K562 (cell line): ENCODE measurements around the gene DAPK1. TPM values are rescaled to one million over a fixed set of nuclear protein-coding genes. Genes with fewer than 3 reads are reported as not detected.

ENCODE experiments used
- ATAC-seq: fragments of 200-7000 bp; cut with Tn5 transposase; 3 replicates; pipeline ENCODE4 v1.9.1; 2020; ENCODE audit warnings: moderate library complexity
- BruUV-seq: library from RNA; stranded (reverse); fragments of 400-500 nt; replicated peaks from 2 replicates; lab custom pipeline; 2021; lab: Mats Ljungman, UMichigan
- CTCF ChIA-PET: fragments of 300-600 bp; formaldehyde crosslinking; extraction: SDS; loops from one replicate; lab custom pipeline; 2021; ENCODE audit warnings: low intra/inter-chr PET ratio; lab: Yijun Ruan, JAX
- POLR2A ChIA-PET: fragments of 300-600, 350-650 bp; sonication (Branson Sonifier 250); formaldehyde crosslinking; extraction: SDS; loops from one replicate; lab custom pipeline; 2021; ENCODE audit warnings: antibody characterized with exemption, inconsistent platforms; lab: Yijun Ruan, JAX
- DNase-seq, 4 experiments: peaks; one replicate each; pipeline versions ENCODE4 v3.0.0 to v3.0.0-alpha.2; 2011 to 2018; ENCODE audit warnings: low spot score in 3 of 4, mixed read lengths in 3 of 4; ENCODE audit errors: extremely low read depth in 1 of 4
- FAIRE-seq: peaks from 2 replicates; lab custom pipeline; 2011; peaks lifted over from hg19 to GRCh38; lab: Jason Lieb, UNC
- H2AFZ ChIP-seq: 2 replicates; pipeline ENCODE4 v1.6.0; 2011; ENCODE audit warnings: low read depth, low read length, control low read depth, inconsistent platforms
- H3K27ac ChIP-seq: fragments of 200-600 bp; 3 replicates; pipeline ENCODE4 v1.8.0; 2011; ENCODE audit warnings: low read depth, mild to moderate bottlenecking, control low read depth, inconsistent platforms, low read length, moderate library complexity, mixed read lengths; ENCODE audit errors: extremely low read depth
- H3K27me3 ChIP-seq, 2 experiments: fragments of 300-600 bp in 1 of 2; 2 replicates in 1 of 2; 3 replicates in 1 of 2; pipeline versions ENCODE4 v1.6.0 to v1.8.0; 2011; ENCODE audit warnings: inconsistent platforms in 2 of 2, low read length in 2 of 2, mild to moderate bottlenecking in 1 of 2, mixed read lengths in 1 of 2, moderate library complexity in 1 of 2; ENCODE audit not compliant: control insufficient read depth in 2 of 2, insufficient read depth in 2 of 2
- H3K36me3 ChIP-seq: fragments of 300-600 bp; 3 replicates; pipeline ENCODE4 v1.8.0; 2011; ENCODE audit warnings: mild to moderate bottlenecking, low read length, inconsistent platforms; ENCODE audit not compliant: control insufficient read depth, insufficient read depth
- H3K4me1 ChIP-seq, 2 experiments: fragments of 200-600 bp in 1 of 2; replicated peaks in 1 of 2; 2 replicates in 1 of 2; 3 replicates in 1 of 2; pipeline versions ENCODE4 v1.5.1 to v1.8.0; 2011; ENCODE audit warnings: inconsistent platforms in 2 of 2, low read length in 2 of 2, mild to moderate bottlenecking in 1 of 2, mixed read lengths in 1 of 2, moderate library complexity in 1 of 2; ENCODE audit not compliant: control insufficient read depth in 2 of 2, insufficient read depth in 2 of 2
- H3K4me2 ChIP-seq: 2 replicates; pipeline ENCODE4 v1.6.1; 2011; ENCODE audit warnings: low read length, control low read depth, inconsistent platforms, mixed read lengths; ENCODE audit not compliant: insufficient read depth
- H3K4me3 ChIP-seq: fragments of 200-600 bp; sonication (generic), shearing (Covaris generic); 2 replicates; pipeline ENCODE4 v1.5.1; 2016; ENCODE audit warnings: control low read depth, inconsistent platforms
- H3K79me2 ChIP-seq: fragments of 200-600 bp; 3 replicates; pipeline ENCODE4 v1.8.0; 2011; ENCODE audit warnings: low read length, inconsistent platforms; ENCODE audit not compliant: control insufficient read depth, insufficient read depth
- H3K9ac ChIP-seq, 2 experiments: 2 replicates each; pipeline versions ENCODE4 v1.6.0 to v1.6.1; 2011; ENCODE audit warnings: low read depth in 2 of 2, low read length in 2 of 2, control low read depth in 1 of 2, inconsistent platforms in 1 of 2, mild to moderate bottlenecking in 1 of 2, mixed read lengths in 1 of 2; ENCODE audit not compliant: insufficient read depth in 1 of 2
- H3K9me1 ChIP-seq: one replicate; pipeline ENCODE4 v1.6.0; 2011; ENCODE audit warnings: inconsistent platforms, mild to moderate bottlenecking, low read length, moderate library complexity; ENCODE audit not compliant: control insufficient read depth, insufficient read depth
- H3K9me3 ChIP-seq: replicated peaks from 2 replicates; pipeline ENCODE4 v1.5.1; 2011; ENCODE audit warnings: low read depth, low read length, inconsistent platforms; ENCODE audit not compliant: control insufficient read depth, insufficient read depth
- H4K20me1 ChIP-seq: replicated peaks from 2 replicates; pipeline ENCODE4 v1.6.1; 2011; ENCODE audit warnings: low read length, inconsistent platforms, mixed read lengths; ENCODE audit not compliant: control insufficient read depth, insufficient read depth
- CCNT2 ChIP-seq: IDR thresholded peaks from 2 replicates; pipeline ENCODE4 v1.6.1; 2011; ENCODE audit warnings: borderline replicate concordance, low read depth, mild to moderate bottlenecking, moderate library complexity, mixed read lengths, low read length; ENCODE audit not compliant: insufficient read length; ENCODE audit errors: extremely low read depth
- EP400 ChIP-seq: fragments of 450-650 bp; IDR thresholded peaks from 2 replicates; pipeline ENCODE4 v1.6.1; 2017; ENCODE audit warnings: antibody characterized with exemption, mild to moderate bottlenecking, moderate library complexity
- MED1 ChIP-seq: sonication (generic); formaldehyde crosslinking; IDR thresholded peaks from 2 replicates; pipeline ENCODE4 v1.8.1; 2023; ENCODE audit warnings: missing genetic modification reagents, borderline replicate concordance
- MEF2D ChIP-seq: conservative IDR thresholded peaks from 2 replicates; pipeline ENCODE4 v1.6.1; 2016; ENCODE audit warnings: low read depth, missing genetic modification characterization, missing compliant biosample characterization
- PREB ChIP-seq: sonication (generic); formaldehyde crosslinking; IDR thresholded peaks from 2 replicates; pipeline ENCODE4 v1.8.1; 2023; ENCODE audit warnings: mild to moderate bottlenecking, missing genetic modification reagents
- RERE ChIP-seq: sonication (generic); formaldehyde crosslinking; IDR thresholded peaks from 2 replicates; pipeline ENCODE4 v1.8.0; 2023; ENCODE audit warnings: missing genetic modification reagents, mild to moderate bottlenecking, borderline replicate concordance
- SREBF1 ChIP-seq: fragments of 150-350 bp; IDR thresholded peaks from 2 replicates; pipeline ENCODE4 v1.6.1; 2014; ENCODE audit warnings: antibody characterized with exemption, low read depth, low read length, borderline replicate concordance
- TCF15 ChIP-seq: fragments of 250-450 bp; sonication (Bioruptor Pico); IDR thresholded peaks from 2 replicates; pipeline ENCODE4 v1.8.0; 2022; ENCODE audit warnings: moderate library complexity, mild to moderate bottlenecking, inconsistent platforms
- TRIM25 ChIP-seq: fragments of 450-650 bp; IDR thresholded peaks from 2 replicates; pipeline ENCODE4 v1.7.0; 2016; ENCODE audit warnings: borderline replicate concordance
- ZNF780A ChIP-seq: fragments of 250-450 bp; sonication (Bioruptor Pico); IDR thresholded peaks from 2 replicates; pipeline ENCODE4 v1.5.0; 2021; ENCODE audit warnings: mild to moderate bottlenecking
- WGBS: fragments of 100-300 bp; shearing (Covaris generic); methylation state at CpG from one replicate; pipeline ENCODE4 v1.1.6; 2016; ENCODE audit warnings: low coverage, mixed read lengths; ENCODE audit not compliant: insufficient coverage; ENCODE audit errors: missing lambda C conversion rate; 5-methylcytosine and 5-hydroxymethylcytosine counted together
- in situ Hi-C: fragments of 300-500 bp; cut with MboI; formaldehyde crosslinking; loops from 4 replicates; pipeline ENCODE4 v1.15.0; 2018; ENCODE audit warnings: inconsistent platforms, mixed read lengths
- intact Hi-C: fragments of 100-400 bp; cut with micrococcal nuclease; formaldehyde crosslinking; loops from 2 replicates; pipeline ENCODE4 v1.14.2; 2022
- polyA plus RNA-seq, 8 experiments: library from polyadenylated mRNA; depleted of rRNA in 4 of 8; stranded (reverse) in 5 of 8; unstranded in 3 of 8; fragments of >200 nt; fragmentation: Nextera tagmentation in 2 of 8; fragmentation: Illumina TruSeq in 1 of 8; extraction: Ambion mirVana in 2 of 8; extraction: Trizol in 1 of 8; gene quantifications; 2 replicates each; pipeline versions ENCODE4 v1.2.1 to v1.2.3, GENCODE V29; 2011 to 2014; ENCODE audit warnings: inconsistent platforms in 1 of 8, missing spikeins in 1 of 8
- total RNA-seq, 7 experiments: library from RNA; depleted of rRNA in 6 of 7; stranded (reverse); fragments of >200 nt in 6 of 7; fragmentation: Illumina TruSeq in 2 of 7; extraction: Trizol in 2 of 7; gene quantifications; 2 replicates each; pipeline versions ENCODE4 v1.2.1 to v1.2.3, GENCODE V29; 2011 to 2021; ENCODE audit warnings: low replicate concordance in 1 of 7

The DAPK1 gene
- total and polyA plus RNA-seq, 9 of the 15 experiments (the other 6 are each of a cell fraction or from before 2014, with no cell fraction given) = 1.7 to 26.4 (median 15.8) TPM

GRCh38 chr9:87694236-87694755 lies 196.6 kb downstream of the DAPK1 start:
- H3K4me3 ChIP-seq = no peak overlapping the region
- H3K4me2 ChIP-seq = no peak overlapping the region
- in situ Hi-C loops (loop anchor here (25.0 kb wide), 1 partner anchor 618 kb away; no protein-coding TSS in a partner anchor), intact Hi-C loops (no loop called here)
- H4K20me1 ChIP-seq = no peaks in the 10 kb centered on the region
- WGBS = 93% methylated on average over 2 of the region's 3 CpGs
- H3K9ac ChIP-seq = no peak overlapping the region
- FAIRE-seq = no peak
- H3K36me3 ChIP-seq = peaks cover 25% of the 10 kb centered on the region
- H3K27me3 ChIP-seq = no peaks in the 10 kb centered on the region
- TF ChIP-seq MEF2D (no peak), PREB (CRISPR knock-in tag) (no peak), CCNT2 (no peak), ZNF780A (no peak), TRIM25 (no peak), RERE (CRISPR knock-in tag) (no peak), TCF15 (no peak), SREBF1 (no peak), MED1 (CRISPR knock-in tag) (no peak), EP400 (no peak)
- H3K27ac ChIP-seq = no peak overlapping the region
- CTCF ChIA-PET = no interaction called here
- no peak overlapping the region for H2AFZ ChIP-seq
- DNase-seq = no peak
- 0 out of 2 replicates have a peak, but pooled peaks cover 3% of the 10 kb centered on the region for H3K9me3 ChIP-seq
- no peaks in the 10 kb centered on the region for H3K79me2 ChIP-seq
- BruUV-seq = no TSS peak
- ATAC-seq = no peak
- no peaks in the 10 kb centered on the region for H3K4me1 ChIP-seq
- POLR2A ChIA-PET = no interaction called here
- H3K9me1 ChIP-seq = no peaks in the 10 kb centered on the region
